ENCODE data around the gene TTC33.

TTC33 gene

GRCh38 chr5:40560474-40561110, 195.2 kb downstream of the TTC33 start:
- DNase-seq = no peak

DNA sequence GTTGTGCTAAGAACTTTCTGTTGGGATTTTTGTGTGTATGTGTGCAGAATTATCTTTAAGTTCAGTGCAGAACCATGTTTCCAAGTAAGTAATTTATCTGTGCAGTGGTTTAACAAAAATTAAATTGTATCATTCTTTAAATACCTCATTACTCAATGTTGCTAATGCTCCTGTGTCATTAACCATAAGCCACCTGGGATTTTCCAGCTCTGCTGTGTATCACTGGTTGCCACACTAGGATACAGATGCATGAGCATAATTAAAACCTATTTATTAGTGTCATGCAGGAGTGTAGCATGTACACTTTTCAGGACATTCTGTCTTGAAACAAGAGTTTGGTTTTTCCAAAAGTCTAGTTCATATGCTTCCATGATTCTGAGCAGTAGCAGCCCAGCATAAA, 196.5 kb downstream of the TTC33 start:
- DNase-seq = no peak

GRCh38 chr5:40557501-40557900, 198.3 kb downstream of the TTC33 start:
- no peak for DNase-seq

DNA sequence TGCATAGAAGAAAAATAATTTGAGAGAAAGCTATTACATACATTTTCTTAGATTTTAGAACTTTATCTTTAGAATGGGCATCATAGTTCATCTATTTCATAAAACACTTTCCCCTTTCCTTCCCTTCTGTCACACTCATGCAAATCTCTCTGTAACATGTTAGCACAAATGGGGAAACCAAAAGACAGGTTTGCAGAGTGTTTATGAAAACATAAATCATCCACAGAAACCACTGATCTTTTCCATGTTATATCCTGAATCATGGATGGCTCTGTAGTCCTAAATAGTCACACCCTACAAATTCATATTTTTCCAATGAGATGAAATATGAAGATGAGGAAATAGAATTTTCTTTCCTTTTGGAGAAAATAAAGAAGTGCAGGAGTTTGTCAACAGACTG, 198.9 kb downstream of the TTC33 start:
- no peak for DNase-seq

- no peak for DNase-seq
These were observed 199.9 kb downstream of the TTC33 start for GRCh38 chr5:40555886-40556285.

DNA sequence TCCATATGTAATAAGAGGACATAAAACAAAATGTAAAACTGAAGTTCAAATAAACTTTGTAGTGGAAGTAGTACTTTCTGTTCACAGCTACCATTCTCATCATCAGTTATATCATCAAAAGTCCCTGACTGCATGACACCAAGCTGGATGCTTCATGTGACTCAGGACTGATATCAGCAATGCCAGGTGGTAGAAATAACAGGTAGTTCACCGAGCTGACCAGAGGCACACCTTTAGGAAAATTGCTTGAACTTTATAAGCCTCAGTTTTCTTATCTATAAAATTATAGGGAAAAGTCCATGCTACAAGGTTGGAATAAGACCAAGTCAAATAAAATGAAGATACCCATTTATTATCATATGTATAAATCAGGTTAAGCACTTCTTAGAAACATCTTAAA, 200.9 kb downstream of the TTC33 start:
- no peak for DNase-seq

- no peak for DNase-seq
These were observed 201.7 kb downstream of the TTC33 start for GRCh38 chr5:40554054-40554453.

DNA sequence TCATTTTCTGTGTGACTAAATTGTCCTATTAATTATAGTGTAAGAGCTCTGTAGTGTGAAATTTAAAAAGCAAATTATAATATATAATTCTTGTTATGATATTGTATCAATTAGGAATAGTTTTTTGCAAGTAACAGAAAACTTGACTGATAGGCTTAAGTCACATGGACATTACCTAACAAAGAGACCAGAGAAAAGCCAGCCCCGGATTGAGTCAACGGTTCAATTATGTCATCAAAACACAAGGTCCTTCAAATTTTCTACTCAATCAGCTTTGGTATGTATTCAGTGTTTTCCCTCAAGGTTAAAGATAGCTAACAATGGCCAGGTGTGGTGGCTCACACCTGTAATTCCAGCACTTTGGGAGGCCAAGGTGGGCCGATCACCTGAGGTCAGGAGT, 202.8 kb downstream of the TTC33 start:
- DNase-seq = no peak

DNA sequence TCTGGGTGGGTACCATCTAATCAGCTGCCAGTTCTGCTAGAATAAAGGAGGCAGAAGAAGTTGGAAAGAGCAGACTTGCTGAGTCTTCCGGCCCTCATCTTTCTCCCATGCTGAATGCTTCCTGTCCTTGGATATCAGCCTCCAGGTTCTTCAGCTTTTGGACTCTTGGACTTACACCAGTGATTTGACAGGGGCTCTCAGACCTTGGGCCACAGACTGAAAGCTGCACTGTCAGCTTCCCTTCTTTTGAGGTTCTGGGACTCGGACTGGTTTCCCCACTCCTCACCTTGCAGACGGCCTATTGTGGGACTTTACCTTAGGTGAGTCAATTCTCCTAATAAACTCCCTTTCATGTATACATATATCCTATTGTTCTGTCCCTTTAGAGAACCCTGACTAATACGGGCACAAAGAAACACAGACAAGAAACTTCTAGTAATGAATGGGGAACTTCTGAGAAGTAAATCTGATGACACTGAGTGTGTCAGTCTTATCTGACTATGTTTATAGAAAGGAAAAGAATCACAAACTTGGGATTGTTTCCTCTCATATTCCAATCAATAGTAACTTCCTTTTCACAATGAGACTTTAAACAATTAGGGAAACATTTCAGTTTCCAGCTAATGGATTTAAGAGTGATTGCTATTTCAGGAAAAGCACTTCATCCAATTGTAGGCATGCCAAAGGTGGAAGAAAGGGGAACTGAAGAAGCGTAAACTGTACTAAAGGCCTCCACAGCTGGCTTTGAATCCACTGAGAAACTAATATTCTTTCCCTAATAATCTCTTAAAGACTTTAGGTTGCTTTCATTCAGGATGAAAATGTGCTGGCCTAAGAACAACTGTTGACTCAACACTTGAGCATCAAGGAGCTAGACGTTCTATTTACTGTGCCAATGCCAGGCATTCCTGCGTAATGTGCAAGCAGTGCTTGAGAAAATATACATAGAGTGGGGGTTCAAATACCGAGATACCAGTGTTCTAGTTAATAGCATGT, 204.0 kb downstream of the TTC33 start:
- DNase-seq = no peak

DNA sequence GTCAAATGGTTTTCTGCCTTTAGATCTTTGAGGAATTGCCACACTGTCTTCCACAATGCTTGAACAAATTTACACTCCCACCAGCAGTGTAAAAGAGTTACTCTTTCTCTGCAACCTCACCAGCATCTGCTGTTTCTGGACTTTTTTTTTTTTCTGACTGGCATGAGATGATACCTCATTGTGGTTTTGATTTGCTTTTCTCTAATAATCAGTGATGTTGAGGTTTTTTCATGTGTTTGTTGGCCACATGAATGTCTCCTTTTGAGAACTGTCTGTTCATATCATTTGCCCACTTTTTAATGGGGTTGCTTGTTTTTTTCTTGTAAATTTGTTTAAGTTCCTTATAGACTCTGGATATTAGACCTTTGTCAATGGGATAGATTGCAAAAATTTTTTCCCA, 205.3 kb downstream of the TTC33 start:
- no peak for DNase-seq

DNA sequence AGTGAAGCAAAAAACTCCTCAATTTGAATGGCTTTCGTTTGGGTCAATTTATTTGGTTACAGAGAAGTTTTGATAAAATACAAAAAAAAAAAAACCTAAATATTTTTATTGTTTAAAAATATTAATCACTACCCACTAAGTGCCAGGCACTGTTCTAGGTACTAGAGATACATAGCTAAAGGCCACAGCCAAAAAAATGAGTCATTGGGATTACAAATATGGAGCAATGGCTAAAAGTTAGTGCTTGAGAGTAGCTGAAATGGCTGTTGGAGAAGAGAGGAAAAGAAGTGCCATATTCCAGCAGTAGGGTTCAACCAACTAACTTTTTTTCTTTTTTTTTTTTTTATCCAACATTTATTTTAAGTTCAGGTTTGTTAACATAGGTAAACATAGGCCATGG, 206.1 kb downstream of the TTC33 start:
- DNase-seq = no peak

- DNase-seq = no peak
These were observed 207.7 kb downstream of the TTC33 start for GRCh38 chr5:40547994-40548575.

DNA sequence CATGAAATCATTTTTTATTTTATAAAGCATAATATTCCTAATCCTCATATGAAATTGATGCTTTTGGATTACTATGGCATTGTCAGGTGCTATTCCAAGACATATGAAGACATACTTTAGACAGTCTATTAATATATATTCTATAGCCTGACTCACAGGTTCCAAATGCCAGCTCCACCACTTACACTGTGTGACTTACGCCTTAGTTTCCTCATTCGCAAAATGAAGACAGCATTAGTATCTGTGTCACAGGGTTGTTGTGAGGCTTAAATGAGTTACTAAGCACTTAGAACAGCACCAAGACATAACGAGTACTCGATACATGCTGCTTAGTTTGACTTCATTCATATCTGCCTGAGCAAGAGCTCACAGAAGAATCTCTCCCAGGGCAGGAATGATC, 208.2 kb downstream of the TTC33 start:
- DNase-seq = no peak

- DNase-seq = no peak
These were observed 215.5 kb downstream of the TTC33 start for GRCh38 chr5:40540301-40540700.

- no peak for DNase-seq
These were observed 231.1 kb downstream of the TTC33 start for GRCh38 chr5:40524677-40525076.

GRCh38 chr5:40521925-40522324, 233.8 kb downstream of the TTC33 start:
- DNase-seq = no peak

- DNase-seq = no peak
These were observed 234.5 kb downstream of the TTC33 start for GRCh38 chr5:40521108-40521785.

DNA sequence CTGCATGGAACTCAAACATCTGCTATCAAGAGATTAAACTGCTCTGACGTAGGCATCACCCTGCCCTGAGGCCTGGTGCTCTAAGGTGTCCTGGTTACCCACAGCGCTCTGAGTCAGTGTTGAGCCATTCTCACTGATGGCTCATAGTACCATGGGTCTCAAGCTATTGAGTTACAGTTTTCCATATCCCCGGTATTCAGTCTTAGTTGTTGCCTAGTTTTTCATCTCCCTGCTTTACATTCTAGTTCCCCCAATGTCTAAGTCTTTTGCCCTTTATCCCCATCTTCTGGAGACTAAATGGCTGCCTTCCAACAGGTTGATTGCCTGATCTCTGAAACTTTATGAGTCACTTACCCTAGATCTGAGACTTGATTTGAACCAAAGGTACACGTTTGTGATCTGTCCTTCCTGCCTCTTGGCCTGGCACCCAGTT, 237.3 kb downstream of the TTC33 start:
- no peak for DNase-seq

- no peak for DNase-seq
These were observed 240.3 kb downstream of the TTC33 start for GRCh38 chr5:40515476-40515875.

DNA sequence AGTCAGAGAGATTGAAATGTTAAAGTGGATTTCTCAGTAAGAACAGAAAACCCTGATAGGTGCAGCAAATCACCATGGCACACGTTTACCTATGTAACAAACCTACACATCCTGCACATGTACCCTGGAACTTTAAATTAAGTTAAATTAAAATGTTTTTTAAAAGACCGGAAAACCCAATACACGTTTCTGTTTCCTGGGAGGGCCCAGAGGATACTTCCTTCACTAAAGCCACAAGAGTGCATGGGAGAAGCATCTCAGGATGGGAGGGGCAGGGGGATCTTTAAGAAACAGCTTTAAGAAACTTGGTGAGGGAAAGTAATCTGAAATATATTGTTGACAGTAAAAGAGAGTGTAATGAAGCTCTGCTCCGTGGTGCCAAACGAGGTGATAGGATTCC, 240.8 kb downstream of the TTC33 start:
- peak in 1 of 2 donors; percentile 36 for DNase-seq

DNA sequence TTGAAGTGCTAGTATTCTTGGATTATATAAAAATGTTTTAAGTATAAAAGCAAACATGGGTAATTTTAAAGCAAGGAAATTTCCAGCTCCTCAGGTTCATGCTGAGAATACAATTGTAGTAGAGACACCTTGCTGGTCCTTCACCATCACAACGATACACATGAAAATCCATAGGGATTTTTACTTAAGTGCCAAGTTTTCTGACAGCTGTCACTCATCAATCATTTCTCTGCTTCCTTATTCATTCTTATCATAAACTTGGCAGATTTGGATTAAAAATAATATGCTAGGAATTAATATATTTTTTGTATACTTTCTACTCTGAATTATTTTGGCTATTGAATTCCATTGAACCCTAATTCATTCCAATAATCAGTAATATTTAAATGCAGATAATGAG, 244.0 kb downstream of the TTC33 start:
- no peak for DNase-seq

DNA sequence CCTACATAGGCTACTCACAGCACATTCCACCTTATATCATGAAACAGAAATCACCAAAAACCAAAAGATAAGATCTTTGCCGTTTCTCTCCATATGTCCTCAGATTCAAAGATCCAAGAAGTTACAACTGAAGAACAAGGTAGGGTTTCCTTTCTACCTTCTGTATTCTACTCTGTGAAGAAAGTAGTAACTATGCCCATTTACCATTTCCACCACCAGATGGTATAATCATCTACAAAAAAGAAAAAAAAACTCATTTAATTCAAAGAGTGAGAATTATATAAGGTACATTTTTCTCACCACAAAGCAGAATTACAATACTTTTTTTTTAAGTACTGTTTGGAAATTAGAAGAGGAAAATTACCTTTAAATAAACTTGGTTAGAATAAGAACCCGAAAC, 248.7 kb downstream of the TTC33 start:
- peak in 1 of 2 donors; percentile 38 for DNase-seq

GRCh38 chr5:40505031-40505430, 250.7 kb downstream of the TTC33 start:
- no peak for DNase-seq
